HG03378 (cell line): ENCODE data around the gene OGDH.

Source experiments
- ATAC-seq: cut with Tn5 transposase; IDR thresholded peaks from one replicate; pipeline ENCODE4 v1.9.1; 2021; ENCODE audit warnings: mild to moderate bottlenecking, moderate library complexity; ENCODE audit not compliant: unreplicated experiment

OGDH gene

DNA sequence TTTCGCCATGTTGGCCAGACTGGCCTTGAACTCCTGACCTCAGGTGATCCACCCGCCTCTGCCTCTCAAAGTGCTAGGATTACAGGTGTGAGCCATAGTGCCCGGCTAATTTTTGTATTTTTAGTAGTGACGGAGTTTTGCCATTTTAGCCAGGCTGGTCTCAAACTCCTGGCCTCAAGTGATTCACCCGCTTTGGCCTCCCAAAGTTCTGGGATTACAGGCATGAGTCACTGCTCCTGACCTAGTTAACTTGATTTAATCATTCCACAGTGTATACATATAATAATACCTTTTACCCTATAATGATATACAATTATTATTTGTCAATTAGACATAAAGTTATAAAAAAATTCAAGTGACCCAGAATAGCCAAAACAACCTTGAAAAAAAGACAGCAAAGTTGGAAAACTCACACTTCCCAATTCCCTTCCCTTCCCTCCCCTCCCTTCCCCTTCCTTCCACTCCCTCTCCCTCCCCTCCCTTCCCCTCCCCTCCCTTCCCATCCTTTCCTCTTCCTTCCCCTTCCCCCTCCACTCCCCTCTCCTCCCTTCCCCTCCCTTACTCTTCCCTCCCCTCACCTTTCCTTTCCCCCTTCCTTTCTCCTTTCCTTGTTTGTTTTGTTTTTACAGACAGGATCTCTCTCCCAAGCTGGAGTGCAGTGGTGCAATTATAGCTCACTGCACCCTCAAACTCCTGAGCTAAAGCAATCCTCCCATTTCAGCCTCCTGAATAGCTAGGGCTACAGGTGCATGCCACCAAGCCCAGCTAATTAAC is 127.5 kb downstream of the OGDH start:
- ATAC-seq: no peak

- peak; percentile 79 for ATAC-seq
Observed at GRCh38 chr7:44735403-44736165, 129.2 kb downstream of the OGDH start.

DNA sequence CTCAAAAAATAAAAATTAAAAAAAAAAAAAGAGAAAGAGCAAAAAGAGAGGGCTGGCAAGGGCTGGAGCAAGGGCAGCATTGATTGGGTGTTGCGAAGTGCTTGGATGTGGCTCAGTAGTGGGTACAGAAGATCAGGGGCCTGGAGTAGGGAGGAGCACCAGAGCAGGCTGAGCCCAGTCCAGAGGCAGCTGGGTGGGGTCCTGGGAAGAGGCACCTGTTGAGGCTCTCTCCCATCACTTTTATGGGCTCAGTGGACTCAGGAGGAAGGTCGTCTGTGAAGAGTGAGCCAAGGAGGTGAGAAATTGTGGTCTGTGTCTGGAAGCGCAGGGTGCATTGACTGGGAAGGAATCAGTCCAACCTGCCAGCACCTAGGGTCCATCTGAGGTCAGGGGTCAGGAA is 130.5 kb downstream of the OGDH start:
- no peak for ATAC-seq

DNA sequence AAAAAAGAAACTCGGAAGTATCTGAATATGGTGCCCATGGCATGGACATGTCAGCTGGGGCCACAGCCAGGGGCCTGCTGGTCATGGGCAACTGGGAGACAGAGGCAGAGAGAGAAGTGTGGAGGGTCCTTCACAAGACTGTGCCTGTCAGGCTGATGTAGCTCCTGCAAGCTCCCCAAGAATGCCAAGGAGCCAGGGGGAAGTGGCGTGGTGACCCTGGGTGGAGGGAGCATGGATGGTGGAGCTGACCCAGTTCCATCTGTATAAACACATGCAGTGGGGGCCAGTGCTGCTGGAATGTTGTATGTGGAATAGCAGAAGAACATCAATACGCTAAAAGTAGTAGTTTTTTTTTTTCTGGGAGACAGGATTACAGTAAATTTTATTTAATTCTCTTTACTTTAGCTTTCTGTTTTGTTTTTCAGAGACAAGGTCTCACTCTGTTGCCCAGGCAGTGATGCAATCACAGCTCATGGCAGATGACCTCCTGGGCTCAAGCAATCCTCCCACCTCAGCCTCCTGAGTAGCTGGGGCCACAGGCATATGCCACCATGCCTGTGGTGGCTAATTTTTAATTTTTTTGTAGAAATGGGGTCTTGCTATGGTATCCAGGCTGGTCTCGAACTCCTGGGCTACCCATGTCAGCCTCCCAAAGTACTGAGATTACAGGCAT is 131.8 kb downstream of the OGDH start:
- no peak for ATAC-seq

GRCh38 chr7:44738876-44739665 is 132.6 kb downstream of the OGDH start:
- ATAC-seq: no peak

DNA sequence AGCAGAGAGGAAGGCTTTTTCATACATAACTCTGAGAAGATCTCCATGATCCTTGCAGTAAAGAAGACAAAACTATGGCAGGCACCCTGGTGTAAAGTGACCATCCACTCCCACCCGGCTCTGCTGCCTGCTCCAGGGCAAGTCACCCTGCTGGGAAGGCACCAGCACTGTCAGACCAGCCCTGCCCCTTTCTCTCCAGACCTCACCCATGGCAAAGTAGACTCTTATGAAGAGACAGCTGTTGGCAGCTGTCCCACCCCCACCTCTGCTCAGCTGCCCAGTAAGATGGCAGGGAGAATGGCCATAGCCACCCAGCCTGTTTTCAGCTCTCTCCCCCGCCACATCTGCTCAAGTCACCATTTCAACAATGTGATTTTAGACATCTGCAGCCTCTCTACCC is 133.6 kb downstream of the OGDH start:
- ATAC-seq: no peak

- no peak for ATAC-seq
Observed at GRCh38 chr7:44743750-44744149, 137.3 kb downstream of the OGDH start.

DNA sequence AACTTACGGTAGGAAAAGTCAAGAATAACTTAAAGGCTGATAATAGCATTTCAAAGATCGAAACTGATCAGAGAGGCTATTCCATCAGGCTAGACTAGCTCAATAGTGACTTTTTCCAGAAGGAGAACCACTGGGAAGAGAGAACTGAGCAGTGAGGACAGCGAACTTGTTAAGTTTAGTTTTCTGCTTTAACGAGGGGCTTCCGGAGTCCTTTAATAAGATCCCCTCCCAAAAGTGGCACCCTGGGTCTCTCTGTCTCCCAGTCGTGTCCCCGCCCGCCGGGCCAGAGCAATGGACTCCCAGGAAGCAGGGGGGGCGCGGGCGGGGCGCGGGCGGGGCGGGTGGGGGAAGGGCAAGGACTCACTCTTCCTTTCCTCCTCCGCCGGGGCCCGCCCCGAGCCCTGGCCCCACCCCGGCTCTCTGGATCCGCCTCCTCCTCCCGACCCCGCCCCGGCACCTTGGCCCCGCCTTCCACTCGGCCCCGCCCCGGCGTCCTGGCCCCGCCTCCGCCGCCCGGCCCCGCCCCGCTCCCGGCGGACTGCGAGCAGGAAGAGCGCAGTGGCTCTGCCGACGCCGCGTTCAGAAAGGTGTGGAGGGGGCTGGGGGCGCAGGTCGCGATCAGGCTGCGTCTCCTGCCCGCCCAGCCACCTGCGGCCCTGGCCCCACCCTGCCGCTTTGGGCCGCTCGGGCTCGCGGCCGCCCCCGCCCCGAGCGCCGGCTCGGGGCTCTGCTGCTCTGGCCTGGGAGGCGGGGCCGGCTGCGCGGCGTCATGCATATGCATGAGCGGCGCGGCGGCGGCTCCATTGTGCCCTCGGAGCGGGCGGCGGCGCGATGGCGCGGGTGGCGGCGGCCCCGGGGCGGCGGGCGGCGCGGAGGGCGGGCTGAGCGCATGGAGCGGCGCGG is 141.9 kb downstream of the OGDH start, which contains the start of gene ZMIZ2:
Gene ZMIZ2 (plus strand): TSS at position 803 of the 903 bp plus-strand sequence. CDS start 7,403 bp downstream, outside the sequence.
- no peak for ATAC-seq

DNA sequence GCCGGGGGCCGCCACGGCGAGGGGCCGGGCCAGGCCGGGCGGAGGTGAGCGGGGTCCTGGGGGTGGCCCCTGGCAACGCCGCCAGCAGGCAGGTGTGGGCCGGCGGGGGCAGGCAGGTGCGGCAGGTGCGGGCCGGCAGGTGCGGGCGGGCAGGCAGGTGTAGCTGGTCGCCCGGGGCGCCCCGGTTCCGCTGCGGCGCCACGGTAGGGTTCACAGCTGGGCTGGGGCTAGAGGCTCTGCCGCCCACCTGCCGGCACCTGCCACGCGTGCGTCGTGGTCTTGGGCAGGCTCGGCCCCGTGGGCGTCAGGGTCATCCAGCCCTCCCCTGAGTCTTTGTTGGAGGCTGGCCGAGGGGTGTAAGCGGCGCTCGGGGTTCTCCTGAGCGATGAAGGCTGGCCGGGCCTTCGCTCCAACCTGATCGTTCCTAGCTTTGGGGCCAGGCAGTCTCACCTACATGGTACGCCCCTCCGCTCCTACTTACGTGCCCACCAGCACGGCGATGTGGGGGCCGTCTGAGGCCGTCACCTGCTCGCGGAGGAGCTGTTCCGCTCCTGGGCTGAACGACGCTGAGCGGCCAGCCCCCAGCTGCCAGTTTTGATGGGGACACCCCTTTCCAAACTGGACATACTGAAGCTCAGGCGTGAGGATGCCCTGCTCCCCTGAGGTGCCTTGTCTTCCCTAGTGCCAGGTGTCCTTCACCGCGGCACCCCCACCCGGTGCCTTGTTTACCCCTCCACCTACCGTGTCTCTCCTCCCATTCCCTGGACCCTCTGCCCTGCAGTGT is 142.7 kb downstream of the OGDH start:
- ATAC-seq: no peak

DNA sequence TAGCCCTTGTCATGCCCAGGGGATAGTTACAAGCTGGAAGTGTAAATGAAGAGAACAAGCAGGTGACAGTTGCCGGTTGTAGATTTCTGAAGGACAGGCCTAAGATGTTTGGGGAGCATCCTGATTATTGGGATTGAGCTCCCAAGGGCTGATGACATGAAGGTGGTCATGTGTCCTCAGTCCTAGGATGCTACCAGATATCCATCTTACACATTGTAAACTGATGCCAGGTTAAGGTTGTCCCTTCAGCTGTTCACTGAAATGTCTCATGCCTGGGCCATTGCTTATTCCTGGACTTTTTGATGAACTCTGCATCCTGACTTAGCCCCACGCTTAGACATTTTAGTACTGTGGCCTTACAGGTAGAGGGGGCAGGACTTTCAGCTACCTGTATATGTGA is 143.6 kb downstream of the OGDH start:
- ATAC-seq: no peak

- ATAC-seq: no peak
Observed at GRCh38 chr7:44750424-44750823, 144.0 kb downstream of the OGDH start.

- peak; percentile 84 for ATAC-seq
Observed at GRCh38 chr7:44750921-44751571, 144.6 kb downstream of the OGDH start.

DNA sequence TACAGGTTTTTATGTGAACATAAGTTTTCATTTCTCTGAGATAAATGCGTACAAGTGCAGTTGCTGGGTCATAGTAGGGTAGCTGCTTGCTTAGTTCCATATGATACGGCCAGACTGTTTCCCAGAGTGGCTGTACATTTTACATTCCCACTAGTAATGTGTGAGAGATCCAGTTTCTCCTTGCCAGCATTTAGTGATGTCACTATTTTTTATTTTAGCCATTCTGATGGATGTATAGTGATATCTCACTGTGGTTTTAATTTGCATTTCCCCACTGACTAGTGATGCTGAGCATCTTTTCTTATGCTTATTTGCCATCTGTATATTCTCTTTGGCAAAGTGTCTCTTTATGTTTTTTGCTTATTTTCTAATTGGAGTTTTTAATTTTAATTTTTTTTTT is 146.4 kb downstream of the OGDH start:
- ATAC-seq: no peak

DNA sequence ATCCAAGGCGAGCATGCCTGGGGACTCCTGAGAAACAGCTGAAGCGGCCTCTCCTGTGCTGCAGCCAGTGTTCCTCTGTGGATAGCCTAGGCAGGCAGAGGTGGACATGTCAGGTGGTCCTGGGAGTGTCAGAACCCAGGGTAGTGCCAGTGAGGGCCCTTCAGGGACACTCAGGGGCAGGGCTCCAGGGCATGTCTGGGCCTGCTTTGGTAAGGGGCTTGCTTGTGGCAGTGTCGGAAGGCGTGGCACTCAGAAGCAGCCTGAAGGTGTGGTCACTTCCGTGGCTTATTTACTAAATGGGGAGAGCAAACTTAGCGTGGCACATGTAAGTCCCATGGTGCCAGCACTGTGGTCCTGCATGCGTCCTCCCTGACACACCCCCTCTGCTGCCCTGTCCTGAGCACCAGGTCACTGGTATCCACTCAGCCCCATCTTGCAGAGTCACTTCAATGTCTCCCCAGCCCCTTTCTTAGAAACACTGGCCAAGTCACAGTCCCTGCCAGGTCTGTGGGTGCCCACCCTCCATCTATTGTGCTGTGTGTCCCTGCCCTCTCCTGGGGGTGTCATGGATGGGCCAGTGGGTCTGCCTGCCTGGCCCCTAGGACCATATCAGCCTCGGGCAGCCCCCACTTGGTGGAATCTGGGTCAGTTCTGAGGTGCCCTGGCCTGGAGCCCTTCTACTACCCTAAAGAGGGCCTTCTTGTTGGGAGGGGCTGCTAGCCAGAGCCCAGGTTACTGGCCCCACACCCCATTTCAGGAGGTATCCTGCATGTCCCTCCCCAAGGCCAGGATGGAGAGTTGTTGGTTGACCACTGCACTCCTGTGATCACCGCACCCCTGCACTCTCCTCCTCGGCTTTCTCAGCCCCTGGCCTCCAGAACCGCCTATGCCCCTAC is 148.6 kb downstream of the OGDH start:
- ATAC-seq: no peak

- no peak for ATAC-seq
Observed at GRCh38 chr7:44755698-44756627, 149.5 kb downstream of the OGDH start.

DNA sequence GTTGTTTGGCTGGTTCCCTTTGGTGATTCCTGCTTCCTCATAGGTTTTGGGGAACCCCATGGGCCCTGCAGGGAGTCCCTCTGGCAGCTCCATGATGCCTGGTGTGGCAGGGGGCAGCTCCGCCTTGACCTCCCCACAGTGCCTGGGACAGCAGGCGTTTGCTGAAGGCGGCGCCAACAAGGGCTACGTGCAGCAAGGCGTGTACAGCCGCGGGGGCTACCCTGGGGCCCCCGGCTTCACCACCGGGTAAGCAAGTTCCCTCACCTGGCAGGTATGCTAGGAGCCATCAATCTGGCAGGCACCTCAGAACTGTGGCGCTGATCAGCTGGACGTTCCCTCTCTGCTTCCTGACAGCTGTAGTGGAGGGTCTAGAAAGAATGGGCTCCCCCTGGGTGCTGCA is 150.5 kb downstream of the OGDH start:
- ATAC-seq: no peak
